NCI-H1048 (cell line): ENCODE data around the gene TRPM1.
A peak's percentile ranks its signal among the peaks of the same experiment; 100 is the strongest.

Experiments used
- DNase-seq: peaks from one replicate; lab custom pipeline; 2025; lab: John Stamatoyannopoulos, UW

TRPM1 gene

GRCh38 chr15:31082771-31083369 lies 18.7 kb downstream of the TRPM1 start:
- no peak for DNase-seq

- DNase-seq: no peak
These were observed 19.8 kb downstream of the TRPM1 start for GRCh38 chr15:31081588-31082250.

- DNase-seq: no peak
These were observed 20.5 kb downstream of the TRPM1 start for GRCh38 chr15:31081056-31081455.

GRCh38 chr15:31080591-31081014 lies 20.9 kb downstream of the TRPM1 start:
- peak; percentile 69 for DNase-seq

GRCh38 chr15:31079519-31079918 lies 22.0 kb downstream of the TRPM1 start:
- no peak for DNase-seq

GRCh38 chr15:31078471-31078870 lies 23.1 kb downstream of the TRPM1 start:
- no peak for DNase-seq

GRCh38 chr15:31077941-31078340 lies 23.6 kb downstream of the TRPM1 start:
- no peak for DNase-seq

GRCh38 chr15:31077181-31077580 lies 24.3 kb downstream of the TRPM1 start:
- DNase-seq: no peak

- no peak for DNase-seq
These were observed 27.2 kb downstream of the TRPM1 start for GRCh38 chr15:31074321-31074720.

- no peak for DNase-seq
These were observed 30.7 kb downstream of the TRPM1 start for GRCh38 chr15:31070867-31071266.

- no peak for DNase-seq
These were observed 32.0 kb downstream of the TRPM1 start for GRCh38 chr15:31069360-31070000.

GRCh38 chr15:31067890-31068603 lies 33.5 kb downstream of the TRPM1 start:
- DNase-seq: no peak

- DNase-seq: no peak
These were observed 35.7 kb downstream of the TRPM1 start for GRCh38 chr15:31065824-31066223.

- no peak for DNase-seq
These were observed 38.6 kb downstream of the TRPM1 start for GRCh38 chr15:31062911-31063310.

- no peak for DNase-seq
These were observed 39.1 kb downstream of the TRPM1 start for GRCh38 chr15:31062310-31062847.

GRCh38 chr15:31060429-31061140 lies 40.9 kb downstream of the TRPM1 start:
- no peak for DNase-seq

GRCh38 chr15:31058236-31058962 lies 43.1 kb downstream of the TRPM1 start:
- DNase-seq: no peak

GRCh38 chr15:31051496-31052080 lies 49.9 kb downstream of the TRPM1 start:
- DNase-seq: no peak

- no peak for DNase-seq
These were observed 50.6 kb downstream of the TRPM1 start for GRCh38 chr15:31050953-31051352.

GRCh38 chr15:31049682-31050615 lies 51.6 kb downstream of the TRPM1 start:
- no peak for DNase-seq
